SK-N-SH treated with all-trans-retinoic acid at 6 μM for 48 hours (cell line): ENCODE measurements around the gene CTTNBP2.
A peak's percentile ranks its signal among the peaks of the same experiment; 100 is the strongest.

Source experiments
- ATAC-seq: fragments of 200-7000 bp; cut with Tn5 transposase; 3 replicates; pipeline ENCODE4 v1.9.1; 2020; ENCODE audit warnings: mild to moderate bottlenecking, moderate library complexity
- BACH2 ChIP-seq: fragments of 250-450 bp; sonication (Bioruptor Pico); IDR thresholded peaks from 2 replicates; pipeline ENCODE4 v1.9.0; 2021; ENCODE audit warnings: mild to moderate bottlenecking, borderline replicate concordance
- CSDC2 ChIP-seq: fragments of 250-450 bp; sonication (Bioruptor Pico); IDR thresholded peaks from 2 replicates; pipeline ENCODE4 v1.5.0; 2020; ENCODE audit warnings: mild to moderate bottlenecking, moderate library complexity
- ESRRG ChIP-seq: fragments of 250-450 bp; sonication (Bioruptor Pico); IDR thresholded peaks from 2 replicates; pipeline ENCODE4 v1.6.1; 2021; ENCODE audit warnings: mild to moderate bottlenecking
- ISL1 ChIP-seq: fragments of 250-450 bp; sonication (Bioruptor Pico); IDR thresholded peaks from 2 replicates; pipeline ENCODE4 v2.1.2; 2022; ENCODE audit warnings: mild to moderate bottlenecking, moderate library complexity
- OSR1 ChIP-seq: fragments of 250-450 bp; sonication (Bioruptor Pico); IDR thresholded peaks from 2 replicates; pipeline ENCODE4 v1.8.0; 2022; ENCODE audit warnings: moderate library complexity, mild to moderate bottlenecking, inconsistent platforms
- RARB ChIP-seq: fragments of 250-450 bp; sonication (Bioruptor Pico); IDR thresholded peaks from 2 replicates; pipeline ENCODE4 v1.8.0; 2021; ENCODE audit warnings: mild to moderate bottlenecking, moderate library complexity
- SNAI2 ChIP-seq: fragments of 250-450 bp; sonication (Bioruptor Pico); IDR thresholded peaks from 2 replicates; pipeline ENCODE4 v1.5.0; 2020; ENCODE audit warnings: mild to moderate bottlenecking, moderate library complexity
- TCF4 ChIP-seq: fragments of 250-450 bp; sonication (Bioruptor Pico); IDR thresholded peaks from 2 replicates; pipeline ENCODE4 v1.8.0; 2021; ENCODE audit warnings: mild to moderate bottlenecking, moderate library complexity, borderline replicate concordance
- TOX ChIP-seq: fragments of 250-450 bp; sonication (Bioruptor Pico); IDR thresholded peaks from 2 replicates; pipeline ENCODE4 v1.8.0; 2021; ENCODE audit warnings: mild to moderate bottlenecking, moderate library complexity, borderline replicate concordance
- ZC3H10 ChIP-seq: fragments of 250-450 bp; sonication (Bioruptor Pico); IDR thresholded peaks from 2 replicates; pipeline ENCODE4 v1.5.1; 2021; ENCODE audit warnings: mild to moderate bottlenecking, moderate library complexity
- ZFP3 ChIP-seq: fragments of 250-450 bp; sonication (Bioruptor Pico); IDR thresholded peaks from 2 replicates; pipeline ENCODE4 v1.5.0; 2020; ENCODE audit warnings: mild to moderate bottlenecking, moderate library complexity
- ZNF565 ChIP-seq: fragments of 450-650 bp; formaldehyde crosslinking; conservative IDR thresholded peaks from 2 replicates; pipeline ENCODE4 v1.5.0; 2020; ENCODE audit warnings: low read depth, mild to moderate bottlenecking, moderate library complexity
- ZNF70 ChIP-seq: fragments of 450-650 bp; formaldehyde crosslinking; IDR thresholded peaks from 2 replicates; pipeline ENCODE4 v1.5.0; 2020; ENCODE audit warnings: mild to moderate bottlenecking, moderate library complexity
- ZNF8 ChIP-seq: fragments of 450-650 bp; formaldehyde crosslinking; IDR thresholded peaks from 2 replicates; pipeline ENCODE4 v1.5.0; 2020; ENCODE audit warnings: mild to moderate bottlenecking, moderate library complexity
- TF ChIP-seq, protein P1 (sequence below): fragments of 250-450 bp; sonication (Bioruptor Pico); IDR thresholded peaks from 2 replicates; pipeline ENCODE4 v1.5.1; 2020; ENCODE audit warnings: low read depth, mild to moderate bottlenecking, moderate library complexity
- TF ChIP-seq, protein P2 (sequence below): fragments of 250-450 bp; sonication (Bioruptor Pico); IDR thresholded peaks from 2 replicates; pipeline ENCODE4 v1.8.0; 2021; ENCODE audit warnings: low read depth, mild to moderate bottlenecking, moderate library complexity, borderline replicate concordance
- TF ChIP-seq, protein P3 (sequence below): fragments of 250-450 bp; sonication (Bioruptor Pico); IDR thresholded peaks from 2 replicates; pipeline ENCODE4 v1.5.1; 2021; ENCODE audit warnings: mild to moderate bottlenecking, moderate library complexity
- TF ChIP-seq, protein P4 (sequence below): fragments of 250-450 bp; sonication (Bioruptor Pico); IDR thresholded peaks from 2 replicates; pipeline ENCODE4 v1.8.0; 2020; ENCODE audit warnings: mild to moderate bottlenecking, moderate library complexity, borderline replicate concordance

The CTTNBP2 gene, protein sequence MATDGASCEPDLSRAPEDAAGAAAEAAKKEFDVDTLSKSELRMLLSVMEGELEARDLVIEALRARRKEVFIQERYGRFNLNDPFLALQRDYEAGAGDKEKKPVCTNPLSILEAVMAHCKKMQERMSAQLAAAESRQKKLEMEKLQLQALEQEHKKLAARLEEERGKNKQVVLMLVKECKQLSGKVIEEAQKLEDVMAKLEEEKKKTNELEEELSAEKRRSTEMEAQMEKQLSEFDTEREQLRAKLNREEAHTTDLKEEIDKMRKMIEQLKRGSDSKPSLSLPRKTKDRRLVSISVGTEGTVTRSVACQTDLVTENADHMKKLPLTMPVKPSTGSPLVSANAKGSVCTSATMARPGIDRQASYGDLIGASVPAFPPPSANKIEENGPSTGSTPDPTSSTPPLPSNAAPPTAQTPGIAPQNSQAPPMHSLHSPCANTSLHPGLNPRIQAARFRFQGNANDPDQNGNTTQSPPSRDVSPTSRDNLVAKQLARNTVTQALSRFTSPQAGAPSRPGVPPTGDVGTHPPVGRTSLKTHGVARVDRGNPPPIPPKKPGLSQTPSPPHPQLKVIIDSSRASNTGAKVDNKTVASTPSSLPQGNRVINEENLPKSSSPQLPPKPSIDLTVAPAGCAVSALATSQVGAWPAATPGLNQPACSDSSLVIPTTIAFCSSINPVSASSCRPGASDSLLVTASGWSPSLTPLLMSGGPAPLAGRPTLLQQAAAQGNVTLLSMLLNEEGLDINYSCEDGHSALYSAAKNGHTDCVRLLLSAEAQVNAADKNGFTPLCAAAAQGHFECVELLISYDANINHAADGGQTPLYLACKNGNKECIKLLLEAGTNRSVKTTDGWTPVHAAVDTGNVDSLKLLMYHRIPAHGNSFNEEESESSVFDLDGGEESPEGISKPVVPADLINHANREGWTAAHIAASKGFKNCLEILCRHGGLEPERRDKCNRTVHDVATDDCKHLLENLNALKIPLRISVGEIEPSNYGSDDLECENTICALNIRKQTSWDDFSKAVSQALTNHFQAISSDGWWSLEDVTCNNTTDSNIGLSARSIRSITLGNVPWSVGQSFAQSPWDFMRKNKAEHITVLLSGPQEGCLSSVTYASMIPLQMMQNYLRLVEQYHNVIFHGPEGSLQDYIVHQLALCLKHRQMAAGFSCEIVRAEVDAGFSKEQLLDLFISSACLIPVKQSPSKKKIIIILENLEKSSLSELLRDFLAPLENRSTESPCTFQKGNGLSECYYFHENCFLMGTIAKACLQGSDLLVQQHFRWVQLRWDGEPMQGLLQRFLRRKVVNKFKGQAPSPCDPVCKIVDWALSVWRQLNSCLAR (N-terminal part only)

DNA sequence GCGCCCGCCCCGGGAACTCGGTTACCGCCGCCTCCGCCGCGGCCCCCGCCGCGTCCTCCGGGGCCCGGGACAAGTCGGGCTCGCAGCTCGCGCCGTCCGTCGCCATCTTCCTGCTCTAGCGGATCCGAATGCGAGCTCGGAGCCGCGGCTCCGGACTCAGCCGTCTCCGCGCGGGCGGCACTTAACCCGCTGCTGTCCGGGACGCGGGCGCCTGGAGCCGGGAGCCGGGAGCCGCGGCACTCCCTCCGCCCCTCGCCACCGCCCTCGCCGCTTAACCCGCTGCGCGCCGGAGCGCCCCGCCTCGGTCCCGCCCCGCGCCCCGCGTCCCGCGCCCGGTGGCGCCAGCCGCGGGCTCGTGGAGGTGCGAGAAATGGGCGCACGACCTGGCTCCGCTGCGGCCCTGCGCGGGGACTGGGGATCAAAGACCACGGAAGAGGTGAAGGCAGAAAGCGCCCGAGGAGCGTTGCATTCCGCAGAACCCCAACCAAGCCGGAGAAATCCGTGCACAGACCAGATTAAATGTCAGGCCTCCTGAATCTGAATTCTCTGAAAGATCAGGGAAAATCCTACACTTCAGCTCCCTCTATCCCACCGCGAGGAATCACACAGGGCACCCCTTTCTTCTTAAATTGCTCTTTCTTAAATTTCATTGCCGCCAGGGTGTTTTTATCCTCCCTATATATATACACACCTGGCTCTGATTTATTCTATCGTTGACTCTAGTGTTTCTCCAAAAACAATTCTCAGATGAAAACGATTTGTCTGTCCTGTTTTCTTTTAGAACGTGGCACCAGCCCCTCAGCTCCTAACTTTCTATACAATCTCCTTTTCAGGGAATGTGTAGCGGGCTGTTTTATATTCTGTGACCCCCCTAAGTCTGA, at the start of gene CTTNBP2:
Gene CTTNBP2, minus strand, starts transcription at position 132 of the 881 bp plus-strand sequence. Its CDS starts 26 bp downstream, at position 106.
- TF ChIP-seq ZNF565 (no peak), ZNF8 (CRISPR knock-in tag) (no peak), OSR1 (CRISPR knock-in tag) (no peak), SNAI2 (CRISPR knock-in tag) (no peak), CSDC2 (CRISPR knock-in tag) (no peak)
- TF ChIP-seq, protein P1, sequence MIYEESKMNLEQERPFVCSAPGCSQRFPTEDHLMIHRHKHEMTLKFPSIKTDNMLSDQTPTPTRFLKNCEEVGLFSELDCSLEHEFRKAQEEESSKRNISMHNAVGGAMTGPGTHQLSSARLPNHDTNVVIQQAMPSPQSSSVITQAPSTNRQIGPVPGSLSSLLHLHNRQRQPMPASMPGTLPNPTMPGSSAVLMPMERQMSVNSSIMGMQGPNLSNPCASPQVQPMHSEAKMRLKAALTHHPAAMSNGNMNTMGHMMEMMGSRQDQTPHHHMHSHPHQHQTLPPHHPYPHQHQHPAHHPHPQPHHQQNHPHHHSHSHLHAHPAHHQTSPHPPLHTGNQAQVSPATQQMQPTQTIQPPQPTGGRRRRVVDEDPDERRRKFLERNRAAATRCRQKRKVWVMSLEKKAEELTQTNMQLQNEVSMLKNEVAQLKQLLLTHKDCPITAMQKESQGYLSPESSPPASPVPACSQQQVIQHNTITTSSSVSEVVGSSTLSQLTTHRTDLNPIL (CRISPR knock-in tag), result no peak
- peak; percentile 86 for ATAC-seq

DNA sequence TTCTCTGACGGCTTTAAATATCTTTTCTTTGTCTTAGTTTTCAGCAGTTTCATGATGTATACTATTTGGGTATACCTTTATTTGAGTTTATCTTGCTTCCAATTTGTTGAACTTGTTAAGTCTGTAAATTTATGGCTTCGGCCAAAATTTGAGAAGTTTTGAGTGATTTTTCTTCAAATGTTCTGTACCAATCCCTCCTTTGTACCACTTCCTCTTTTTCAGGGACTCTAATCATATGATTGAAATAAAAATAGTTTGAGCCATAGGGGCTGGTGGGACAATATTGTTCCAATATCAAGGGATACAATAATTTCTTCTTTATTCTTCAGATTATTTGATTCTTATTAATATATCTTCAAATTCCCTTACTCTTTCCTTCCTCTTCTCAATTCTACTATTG, 43.1 kb upstream of the CTTNBP2 start:
- TF ChIP-seq CSDC2 (CRISPR knock-in tag), result no peak
- TF ChIP-seq, protein P2, sequence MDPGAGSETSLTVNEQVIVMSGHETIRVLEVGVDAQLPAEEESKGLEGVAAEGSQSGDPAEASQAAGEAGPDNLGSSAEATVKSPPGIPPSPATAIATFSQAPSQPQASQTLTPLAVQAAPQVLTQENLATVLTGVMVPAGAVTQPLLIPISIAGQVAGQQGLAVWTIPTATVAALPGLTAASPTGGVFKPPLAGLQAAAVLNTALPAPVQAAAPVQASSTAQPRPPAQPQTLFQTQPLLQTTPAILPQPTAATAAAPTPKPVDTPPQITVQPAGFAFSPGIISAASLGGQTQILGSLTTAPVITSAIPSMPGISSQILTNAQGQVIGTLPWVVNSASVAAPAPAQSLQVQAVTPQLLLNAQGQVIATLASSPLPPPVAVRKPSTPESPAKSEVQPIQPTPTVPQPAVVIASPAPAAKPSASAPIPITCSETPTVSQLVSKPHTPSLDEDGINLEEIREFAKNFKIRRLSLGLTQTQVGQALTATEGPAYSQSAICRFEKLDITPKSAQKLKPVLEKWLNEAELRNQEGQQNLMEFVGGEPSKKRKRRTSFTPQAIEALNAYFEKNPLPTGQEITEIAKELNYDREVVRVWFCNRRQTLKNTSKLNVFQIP, result no peak
- no peak for TF ChIP-seq ZC3H10 (CRISPR knock-in tag)
- TF ChIP-seq OSR1 (CRISPR knock-in tag), result no peak
- TF ChIP-seq RARB (CRISPR knock-in tag), result no peak
- TF ChIP-seq, protein P3, sequence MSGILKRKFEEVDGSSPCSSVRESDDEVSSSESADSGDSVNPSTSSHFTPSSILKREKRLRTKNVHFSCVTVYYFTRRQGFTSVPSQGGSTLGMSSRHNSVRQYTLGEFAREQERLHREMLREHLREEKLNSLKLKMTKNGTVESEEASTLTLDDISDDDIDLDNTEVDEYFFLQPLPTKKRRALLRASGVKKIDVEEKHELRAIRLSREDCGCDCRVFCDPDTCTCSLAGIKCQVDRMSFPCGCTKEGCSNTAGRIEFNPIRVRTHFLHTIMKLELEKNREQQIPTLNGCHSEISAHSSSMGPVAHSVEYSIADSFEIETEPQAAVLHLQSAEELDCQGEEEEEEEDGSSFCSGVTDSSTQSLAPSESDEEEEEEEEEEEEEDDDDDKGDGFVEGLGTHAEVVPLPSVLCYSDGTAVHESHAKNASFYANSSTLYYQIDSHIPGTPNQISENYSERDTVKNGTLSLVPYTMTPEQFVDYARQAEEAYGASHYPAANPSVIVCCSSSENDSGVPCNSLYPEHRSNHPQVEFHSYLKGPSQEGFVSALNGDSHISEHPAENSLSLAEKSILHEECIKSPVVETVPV (CRISPR knock-in tag), result no peak
- no peak for TF ChIP-seq SNAI2 (CRISPR knock-in tag)
- no peak for TF ChIP-seq ISL1
- no peak for TF ChIP-seq ZFP3 (CRISPR knock-in tag)
- TF ChIP-seq, protein P4, sequence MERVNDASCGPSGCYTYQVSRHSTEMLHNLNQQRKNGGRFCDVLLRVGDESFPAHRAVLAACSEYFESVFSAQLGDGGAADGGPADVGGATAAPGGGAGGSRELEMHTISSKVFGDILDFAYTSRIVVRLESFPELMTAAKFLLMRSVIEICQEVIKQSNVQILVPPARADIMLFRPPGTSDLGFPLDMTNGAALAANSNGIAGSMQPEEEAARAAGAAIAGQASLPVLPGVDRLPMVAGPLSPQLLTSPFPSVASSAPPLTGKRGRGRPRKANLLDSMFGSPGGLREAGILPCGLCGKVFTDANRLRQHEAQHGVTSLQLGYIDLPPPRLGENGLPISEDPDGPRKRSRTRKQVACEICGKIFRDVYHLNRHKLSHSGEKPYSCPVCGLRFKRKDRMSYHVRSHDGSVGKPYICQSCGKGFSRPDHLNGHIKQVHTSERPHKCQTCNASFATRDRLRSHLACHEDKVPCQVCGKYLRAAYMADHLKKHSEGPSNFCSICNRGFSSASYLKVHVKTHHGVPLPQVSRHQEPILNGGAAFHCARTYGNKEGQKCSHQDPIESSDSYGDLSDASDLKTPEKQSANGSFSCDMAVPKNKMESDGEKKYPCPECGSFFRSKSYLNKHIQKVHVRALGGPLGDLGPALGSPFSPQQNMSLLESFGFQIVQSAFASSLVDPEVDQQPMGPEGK (CRISPR knock-in tag), result no peak
- no peak for TF ChIP-seq TOX
- TF ChIP-seq TCF4 (CRISPR knock-in tag), result no peak
- TF ChIP-seq ZNF70 (CRISPR knock-in tag), result no peak

DNA sequence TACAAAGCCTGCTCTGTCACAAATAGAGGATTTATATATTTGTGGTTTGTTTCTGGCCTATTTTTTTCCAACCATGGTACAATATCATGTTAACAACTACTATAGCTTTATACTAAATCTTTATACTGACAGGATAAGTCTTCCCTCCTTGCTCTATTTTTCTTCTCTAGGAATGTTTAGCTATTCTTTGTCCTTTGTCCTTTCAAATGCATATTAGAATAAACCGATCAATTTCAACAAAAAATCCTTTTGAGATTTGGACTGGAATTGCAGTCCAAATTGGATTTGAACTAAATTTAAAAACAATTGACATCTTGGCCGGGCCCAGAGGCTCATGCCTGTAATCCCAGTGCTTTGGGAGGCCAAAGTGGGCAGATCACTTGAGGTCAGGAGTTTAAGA, 39.2 kb upstream of the CTTNBP2 start:
- TF ChIP-seq ZFP3 (CRISPR knock-in tag), result no peak
- TF ChIP-seq ISL1, result no peak
- TF ChIP-seq TOX, result no peak
- TF ChIP-seq TCF4 (CRISPR knock-in tag), result no peak
- no peak for TF ChIP-seq ZNF70 (CRISPR knock-in tag)
- TF ChIP-seq, protein P3 (CRISPR knock-in tag), result no peak
- no peak for TF ChIP-seq SNAI2 (CRISPR knock-in tag)
- TF ChIP-seq, protein P2, result no peak
- TF ChIP-seq ZC3H10 (CRISPR knock-in tag), result no peak
- TF ChIP-seq ZNF8 (CRISPR knock-in tag), result no peak
- no peak for TF ChIP-seq CSDC2 (CRISPR knock-in tag)
- no peak for TF ChIP-seq BACH2
- TF ChIP-seq ESRRG (CRISPR knock-in tag), result no peak
- ATAC-seq, result no peak

More for the DNA sequence above, 43.1 kb upstream of the CTTNBP2 start:
- ATAC-seq, result no peak
